GM12864 (cell line): ENCODE results near the gene BLTP3A.

Source experiments
- DNase-seq: peaks from one replicate; pipeline ENCODE4 v3.0.0-alpha.2; 2011; ENCODE audit warnings: low read depth
- H3K4me3 ChIP-seq: 2 replicates; pipeline ENCODE4 v1.5.1; 2011; ENCODE audit warnings: mild to moderate bottlenecking, low read depth, low read length, control low read depth
- TF ChIP-seq, protein P1 (sequence below): IDR thresholded peaks from 2 replicates; pipeline ENCODE4 v1.5.1; 2011; ENCODE audit warnings: low read depth, mild to moderate bottlenecking, moderate library complexity, low read length, control low read depth, inconsistent platforms; ENCODE audit errors: missing control alignments

Gene BLTP3A

DNA sequence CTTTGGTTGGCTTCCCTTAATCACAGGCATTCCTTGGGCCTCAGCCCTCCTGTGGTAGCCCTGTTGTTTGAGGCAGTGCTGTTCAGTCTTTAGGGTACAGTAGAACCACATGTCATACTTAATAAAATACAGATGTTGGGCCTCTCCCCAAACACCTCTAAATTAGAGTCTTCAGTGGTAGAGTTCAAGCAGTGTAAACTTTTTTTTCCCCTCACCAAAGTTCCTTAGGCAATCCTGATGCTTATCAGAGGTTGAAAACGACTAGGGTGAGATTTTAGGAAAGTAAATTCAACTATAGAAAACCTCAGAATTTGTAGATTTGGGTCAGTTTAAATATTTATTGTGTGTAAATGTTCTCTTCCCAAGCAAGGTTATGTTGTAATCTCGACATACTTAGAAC lies 44.6 kb downstream of the BLTP3A start:
- no peak for DNase-seq
- H3K4me3 ChIP-seq = no peak overlapping the region
- TF ChIP-seq, protein P1, sequence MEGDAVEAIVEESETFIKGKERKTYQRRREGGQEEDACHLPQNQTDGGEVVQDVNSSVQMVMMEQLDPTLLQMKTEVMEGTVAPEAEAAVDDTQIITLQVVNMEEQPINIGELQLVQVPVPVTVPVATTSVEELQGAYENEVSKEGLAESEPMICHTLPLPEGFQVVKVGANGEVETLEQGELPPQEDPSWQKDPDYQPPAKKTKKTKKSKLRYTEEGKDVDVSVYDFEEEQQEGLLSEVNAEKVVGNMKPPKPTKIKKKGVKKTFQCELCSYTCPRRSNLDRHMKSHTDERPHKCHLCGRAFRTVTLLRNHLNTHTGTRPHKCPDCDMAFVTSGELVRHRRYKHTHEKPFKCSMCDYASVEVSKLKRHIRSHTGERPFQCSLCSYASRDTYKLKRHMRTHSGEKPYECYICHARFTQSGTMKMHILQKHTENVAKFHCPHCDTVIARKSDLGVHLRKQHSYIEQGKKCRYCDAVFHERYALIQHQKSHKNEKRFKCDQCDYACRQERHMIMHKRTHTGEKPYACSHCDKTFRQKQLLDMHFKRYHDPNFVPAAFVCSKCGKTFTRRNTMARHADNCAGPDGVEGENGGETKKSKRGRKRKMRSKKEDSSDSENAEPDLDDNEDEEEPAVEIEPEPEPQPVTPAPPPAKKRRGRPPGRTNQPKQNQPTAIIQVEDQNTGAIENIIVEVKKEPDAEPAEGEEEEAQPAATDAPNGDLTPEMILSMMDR = no peak

DNA sequence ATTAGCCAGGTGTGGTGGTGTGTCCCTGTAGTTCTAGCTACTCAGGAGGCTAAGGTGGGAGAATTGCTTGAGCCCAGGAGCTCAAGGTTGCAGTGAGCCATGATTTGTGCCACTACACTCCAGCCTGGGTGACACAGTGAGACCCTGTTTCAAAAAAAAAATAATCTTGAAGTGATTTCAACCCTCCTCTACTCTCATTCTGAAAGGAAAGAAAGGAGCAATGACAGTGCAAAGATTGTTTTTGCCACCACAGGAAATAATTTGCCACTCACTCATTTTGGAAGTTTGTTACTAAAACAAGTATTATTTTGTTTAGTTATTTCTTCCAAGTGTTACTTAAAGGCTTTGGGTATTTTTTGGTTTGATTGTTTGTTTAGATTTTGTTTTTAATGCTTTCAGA lies 45.6 kb downstream of the BLTP3A start:
- no peak overlapping the region for H3K4me3 ChIP-seq
- TF ChIP-seq, protein P1 = no peak
- no peak for DNase-seq

DNA sequence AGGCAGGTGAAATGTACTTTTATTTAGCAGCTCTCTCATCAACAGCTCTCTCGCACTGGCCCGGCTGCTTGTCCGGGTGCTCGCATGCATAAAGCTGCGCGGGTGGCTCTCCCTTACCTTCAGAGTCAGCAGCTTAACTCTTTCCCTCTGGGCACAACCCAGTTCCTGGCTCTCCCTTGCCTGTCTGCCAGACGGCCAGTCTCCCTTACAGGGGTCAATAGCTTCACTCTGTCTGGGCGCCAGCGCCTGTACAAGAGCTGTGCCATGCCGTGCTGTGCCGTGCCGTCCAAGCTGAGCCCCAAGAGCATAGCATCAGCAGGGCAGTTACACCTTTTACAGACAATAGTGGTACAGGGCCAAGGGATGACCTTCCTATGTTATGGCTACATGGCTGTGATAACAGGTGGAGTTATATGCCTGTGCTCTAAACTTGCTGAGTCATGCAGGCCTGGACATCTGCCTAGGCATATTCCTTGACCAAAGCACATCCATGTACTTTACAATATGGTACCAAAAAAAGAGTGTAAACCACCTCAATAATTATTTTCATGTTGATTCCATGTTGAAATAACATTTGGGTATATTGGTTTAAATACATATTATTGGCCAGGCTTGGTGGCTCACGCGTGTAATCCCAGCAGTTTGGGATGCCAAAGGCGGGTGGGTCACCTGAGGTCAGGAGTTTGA lies 47.9 kb downstream of the BLTP3A start:
- TF ChIP-seq, protein P1 = no peak
- no peak for DNase-seq
- H3K4me3 ChIP-seq = no peak overlapping the region
